K562 (cell line): ENCODE measurements around the gene CRHR1. TPM values are rescaled to one million over a fixed set of nuclear protein-coding genes. Genes with fewer than 3 reads are reported as not detected.

ENCODE experiments used
- ATAC-seq: fragments of 200-7000 bp; cut with Tn5 transposase; 3 replicates; pipeline ENCODE4 v1.9.1; 2020; ENCODE audit warnings: moderate library complexity
- BruUV-seq: library from RNA; stranded (reverse); fragments of 400-500 nt; replicated peaks from 2 replicates; lab custom pipeline; 2021; lab: Mats Ljungman, UMichigan
- CTCF ChIA-PET: fragments of 300-600 bp; formaldehyde crosslinking; extraction: SDS; loops from one replicate; lab custom pipeline; 2021; ENCODE audit warnings: low intra/inter-chr PET ratio; lab: Yijun Ruan, JAX
- POLR2A ChIA-PET: fragments of 300-600, 350-650 bp; sonication (Branson Sonifier 250); formaldehyde crosslinking; extraction: SDS; loops from one replicate; lab custom pipeline; 2021; ENCODE audit warnings: antibody characterized with exemption, inconsistent platforms; lab: Yijun Ruan, JAX
- DNase-seq, 4 experiments: peaks; one replicate each; pipeline versions ENCODE4 v3.0.0 to v3.0.0-alpha.2; 2011 to 2018; ENCODE audit warnings: low spot score in 3 of 4, mixed read lengths in 3 of 4; ENCODE audit errors: extremely low read depth in 1 of 4
- FAIRE-seq: peaks from 2 replicates; lab custom pipeline; 2011; peaks lifted over from hg19 to GRCh38; lab: Jason Lieb, UNC
- H2AFZ ChIP-seq: 2 replicates; pipeline ENCODE4 v1.6.0; 2011; ENCODE audit warnings: low read depth, low read length, control low read depth, inconsistent platforms
- H3K27ac ChIP-seq: fragments of 200-600 bp; 3 replicates; pipeline ENCODE4 v1.8.0; 2011; ENCODE audit warnings: low read depth, mild to moderate bottlenecking, control low read depth, inconsistent platforms, low read length, moderate library complexity, mixed read lengths; ENCODE audit errors: extremely low read depth
- H3K27me3 ChIP-seq, 2 experiments: fragments of 300-600 bp in 1 of 2; 2 replicates in 1 of 2; 3 replicates in 1 of 2; pipeline versions ENCODE4 v1.6.0 to v1.8.0; 2011; ENCODE audit warnings: inconsistent platforms in 2 of 2, low read length in 2 of 2, mild to moderate bottlenecking in 1 of 2, mixed read lengths in 1 of 2, moderate library complexity in 1 of 2; ENCODE audit not compliant: control insufficient read depth in 2 of 2, insufficient read depth in 2 of 2
- H3K36me3 ChIP-seq: fragments of 300-600 bp; 3 replicates; pipeline ENCODE4 v1.8.0; 2011; ENCODE audit warnings: mild to moderate bottlenecking, low read length, inconsistent platforms; ENCODE audit not compliant: control insufficient read depth, insufficient read depth
- H3K4me1 ChIP-seq, 2 experiments: fragments of 200-600 bp in 1 of 2; replicated peaks in 1 of 2; 2 replicates in 1 of 2; 3 replicates in 1 of 2; pipeline versions ENCODE4 v1.5.1 to v1.8.0; 2011; ENCODE audit warnings: inconsistent platforms in 2 of 2, low read length in 2 of 2, mild to moderate bottlenecking in 1 of 2, mixed read lengths in 1 of 2, moderate library complexity in 1 of 2; ENCODE audit not compliant: control insufficient read depth in 2 of 2, insufficient read depth in 2 of 2
- H3K4me2 ChIP-seq: 2 replicates; pipeline ENCODE4 v1.6.1; 2011; ENCODE audit warnings: low read length, control low read depth, inconsistent platforms, mixed read lengths; ENCODE audit not compliant: insufficient read depth
- H3K4me3 ChIP-seq: fragments of 200-600 bp; sonication (generic), shearing (Covaris generic); 2 replicates; pipeline ENCODE4 v1.5.1; 2016; ENCODE audit warnings: control low read depth, inconsistent platforms
- H3K79me2 ChIP-seq: fragments of 200-600 bp; 3 replicates; pipeline ENCODE4 v1.8.0; 2011; ENCODE audit warnings: low read length, inconsistent platforms; ENCODE audit not compliant: control insufficient read depth, insufficient read depth
- H3K9ac ChIP-seq, 2 experiments: 2 replicates each; pipeline versions ENCODE4 v1.6.0 to v1.6.1; 2011; ENCODE audit warnings: low read depth in 2 of 2, low read length in 2 of 2, control low read depth in 1 of 2, inconsistent platforms in 1 of 2, mild to moderate bottlenecking in 1 of 2, mixed read lengths in 1 of 2; ENCODE audit not compliant: insufficient read depth in 1 of 2
- H3K9me1 ChIP-seq: one replicate; pipeline ENCODE4 v1.6.0; 2011; ENCODE audit warnings: inconsistent platforms, mild to moderate bottlenecking, low read length, moderate library complexity; ENCODE audit not compliant: control insufficient read depth, insufficient read depth
- H3K9me3 ChIP-seq: replicated peaks from 2 replicates; pipeline ENCODE4 v1.5.1; 2011; ENCODE audit warnings: low read depth, low read length, inconsistent platforms; ENCODE audit not compliant: control insufficient read depth, insufficient read depth
- H4K20me1 ChIP-seq: replicated peaks from 2 replicates; pipeline ENCODE4 v1.6.1; 2011; ENCODE audit warnings: low read length, inconsistent platforms, mixed read lengths; ENCODE audit not compliant: control insufficient read depth, insufficient read depth
- NFIC ChIP-seq: fragments of 450-650 bp; IDR thresholded peaks from 2 replicates; pipeline ENCODE4 v1.6.1; 2017; ENCODE audit warnings: mild to moderate bottlenecking, inconsistent platforms
- SREBF1 ChIP-seq: fragments of 150-350 bp; IDR thresholded peaks from 2 replicates; pipeline ENCODE4 v1.6.1; 2014; ENCODE audit warnings: antibody characterized with exemption, low read depth, low read length, borderline replicate concordance
- WGBS: fragments of 100-300 bp; shearing (Covaris generic); methylation state at CpG from one replicate; pipeline ENCODE4 v1.1.6; 2016; ENCODE audit warnings: low coverage, mixed read lengths; ENCODE audit not compliant: insufficient coverage; ENCODE audit errors: missing lambda C conversion rate; 5-methylcytosine and 5-hydroxymethylcytosine counted together
- in situ Hi-C: fragments of 300-500 bp; cut with MboI; formaldehyde crosslinking; loops from 4 replicates; pipeline ENCODE4 v1.15.0; 2018; ENCODE audit warnings: inconsistent platforms, mixed read lengths
- intact Hi-C: fragments of 100-400 bp; cut with micrococcal nuclease; formaldehyde crosslinking; loops from 2 replicates; pipeline ENCODE4 v1.14.2; 2022
- polyA plus RNA-seq, 8 experiments: library from polyadenylated mRNA; depleted of rRNA in 4 of 8; stranded (reverse) in 5 of 8; unstranded in 3 of 8; fragments of >200 nt; fragmentation: Nextera tagmentation in 2 of 8; fragmentation: Illumina TruSeq in 1 of 8; extraction: Ambion mirVana in 2 of 8; extraction: Trizol in 1 of 8; gene quantifications; 2 replicates each; pipeline versions ENCODE4 v1.2.1 to v1.2.3, GENCODE V29; 2011 to 2014; ENCODE audit warnings: inconsistent platforms in 1 of 8, missing spikeins in 1 of 8
- total RNA-seq, 7 experiments: library from RNA; depleted of rRNA in 6 of 7; stranded (reverse); fragments of >200 nt in 6 of 7; fragmentation: Illumina TruSeq in 2 of 7; extraction: Trizol in 2 of 7; gene quantifications; 2 replicates each; pipeline versions ENCODE4 v1.2.1 to v1.2.3, GENCODE V29; 2011 to 2021; ENCODE audit warnings: low replicate concordance in 1 of 7

The CRHR1 gene
- total and polyA plus RNA-seq, 9 of the 15 experiments (the other 6 are each of a cell fraction or from before 2014, with no cell fraction given) = 0.05 TPM; not detected in 8

GRCh38 chr17:45844695-45845375 is 60.7 kb downstream of the CRHR1 start, which contains the start of gene SPPL2C:
Gene SPPL2C (plus strand): TSS chr17:45844881. CDS start chr17:45844907, 26 bp downstream.
- Histone ChIP-seq H3K36me3 (no peaks in the 10 kb centered on the region), H2AFZ (no peak within 1 kb of the TSS), H3K27me3 (peaks cover 12 to 61% of the 10 kb centered on the region in 2 experiments; a peak in 4 of 5 replicates), H3K4me3 (no peak within 1 kb of the TSS), H3K79me2 (no peaks in the 10 kb centered on the region), H3K9me3 (no peaks in the 10 kb centered on the region), H3K9ac (no peak within 1 kb of the TSS; a peak in 1 of 4 replicates), H3K9me1 (no peaks in the 10 kb centered on the region), H3K27ac (no peak within 1 kb of the TSS), H3K4me2 (no peak within 1 kb of the TSS), H3K4me1 (peaks cover 0 to 13% of the 10 kb centered on the region in 2 experiments; a peak in 1 of 5 replicates), H4K20me1 (no peaks in the 10 kb centered on the region; the same call in 1 of the 2 replicates)
- CTCF ChIA-PET = no interaction called here
- DNase-seq = no peak
- FAIRE-seq = no peak
- 2% methylated on average over 12 of the region's 25 CpGs for WGBS
- intact Hi-C loops = no loop called here
- POLR2A ChIA-PET = no interaction called here
- in situ Hi-C loops = loop anchor here (25.0 kb wide), 1 partner anchor 433 kb away; no protein-coding TSS in a partner anchor
- no TSS peak for BruUV-seq
- ATAC-seq = no peak
- TF ChIP-seq SREBF1 (no peak), NFIC (peak; percentile 71)
